Transverse colon (tissue), 4 donors: ENCODE results near the gene IL10RA. TPM values are rescaled to one million over a fixed set of nuclear protein-coding genes. Genes with fewer than 3 reads are reported as not detected.
A peak's percentile ranks its signal among the peaks of the same experiment; 100 is the strongest.

ENCODE experiments used
- DNase-seq: peaks from one replicate; pipeline ENCODE4 v3.0.0-alpha.2; 2019
- H3K27ac ChIP-seq, 4 donors: fragments of 200-600 bp; sonication (generic); 2 replicates each; pipeline ENCODE4 v1.5.1; 2016 to 2018; ENCODE audit warnings: inconsistent platforms in 4 of 4
- H3K27me3 ChIP-seq: fragments of 200-600 bp; sonication (generic); 2 replicates; pipeline ENCODE4 v1.5.1; 2017; ENCODE audit warnings: inconsistent platforms
- H3K36me3 ChIP-seq, 4 donors: fragments of 200-600 bp; sonication (generic); 2 replicates each; pipeline ENCODE4 v1.5.1; 2017 to 2019; ENCODE audit warnings: inconsistent platforms in 4 of 4
- H3K4me1 ChIP-seq, 4 donors: fragments of 200-600 bp; sonication (generic); 2 replicates each; pipeline ENCODE4 v1.5.1; 2017 to 2020; ENCODE audit warnings: inconsistent platforms in 4 of 4
- H3K4me3 ChIP-seq, 4 donors: fragments of 200-600 bp; sonication (generic); 1 replicate in 1 of 4; 2 replicates in 3 of 4; pipeline versions ENCODE4 v1.5.1 to v1.6.1; 2017 to 2019; ENCODE audit warnings: inconsistent platforms in 4 of 4
- H3K9me3 ChIP-seq, 2 donors: fragments of 200-600 bp; sonication (generic); 2 replicates each; pipeline ENCODE4 v1.5.1; 2017 to 2019; ENCODE audit warnings: inconsistent platforms in 2 of 2
- CTCF ChIP-seq, 5 experiments: fragments of 200-600 bp in 3 of 5; fragments of 450-650 bp in 2 of 5; sonication (generic) in 3 of 5; IDR thresholded peaks; 1 replicate in 2 of 5; 2 replicates in 3 of 5; pipeline ENCODE4 v1.5.1; 2016 to 2017; ENCODE audit warnings: antibody characterized with exemption in 5 of 5, inconsistent platforms in 3 of 5, mild to moderate bottlenecking in 2 of 5, moderate library complexity in 1 of 5
- EP300 ChIP-seq: sonication (generic); formaldehyde crosslinking; IDR thresholded peaks from one replicate; pipeline ENCODE4 v1.6.1; 2017; ENCODE audit warnings: antibody characterized with exemption, low read depth
- POLR2A ChIP-seq: fragments of 450-650 bp; IDR thresholded peaks from one replicate; pipeline ENCODE4 v1.6.1; 2016; ENCODE audit warnings: antibody characterized with exemption, mild to moderate bottlenecking, moderate library complexity
- POLR2AphosphoS5 ChIP-seq, 3 donors: sonication (generic); formaldehyde crosslinking; IDR thresholded peaks; one replicate each; pipeline ENCODE4 v1.6.1; 2016; ENCODE audit warnings: antibody characterized with exemption in 3 of 3
- WGBS, 2 donors: methylation state at CpG; one replicate each; pipeline ENCODE4 v1.1.5; 2018; ENCODE audit warnings: low coverage in 1 of 2; 5-methylcytosine and 5-hydroxymethylcytosine counted together
- in situ Hi-C, 4 donors: fragments of 200-750 bp; cut with MboI; loops; one replicate each; pipeline versions ENCODE4 v1.15.0 to v1.15.1; 2017; ENCODE audit warnings: low sequenced_read_pairs in 3 of 4, low pct_ligation_motif_present in 1 of 4, low pct_unique_long_range_greater_than_20kb in 1 of 4
- intact Hi-C: fragments of 100-400 bp; cut with DNase I; formaldehyde crosslinking; loops from one replicate; pipeline ENCODE4 v1.15.1; 2023; ENCODE audit warnings: low total_unique reads
- total RNA-seq, 4 donors: library from RNA; depleted of rRNA; stranded (reverse); fragments of >200 nt; gene quantifications; one replicate each; pipeline ENCODE4 v1.1.0, GENCODE V29; 2016

The IL10RA gene
- total RNA-seq, 4 donors from 2014 or later, result 2.8 to 25.4 (median 18.4) TPM

GRCh38 chr11:118000067-118000849 is 14.1 kb downstream of the IL10RA start:
- WGBS, 2 donors, result 89% methylated on average over 4 of the region's 4 CpGs; no CpG with 5 or more reads in 1 of the 2 donors
- no peak for DNase-seq
- no peak for TF ChIP-seq EP300
- no peak for TF ChIP-seq CTCF (IDR thresholded peaks at IDR 0.05)
- no peak for TF ChIP-seq POLR2A
- no peak for TF ChIP-seq POLR2AphosphoS5 (IDR thresholded peaks at IDR 0.05)

GRCh38 chr11:118000850-118001228 is 14.6 kb downstream of the IL10RA start:
- Histone ChIP-seq H3K9me3 (no peaks in the 10 kb centered on the region), H3K36me3 (no peaks in the 10 kb centered on the region), H3K27ac (peak overlapping the region in 2 of 4 donors; percentile 72 to 82), H3K27me3 (no peaks in the 10 kb centered on the region), H3K4me1 (peaks cover 8 to 21% (median 9%) of the 10 kb centered on the region in 4 donors), H3K4me3 (no peak overlapping the region)
- no peak for DNase-seq
- in situ Hi-C loops (no loop called here), intact Hi-C loops (no loop called here)
- 100% methylated on average over 1 of the region's 1 CpG; no CpG with 5 or more reads in 1 of the 2 donors for WGBS, 2 donors
- TF ChIP-seq CTCF (IDR thresholded peaks at IDR 0.05), result no peak
- TF ChIP-seq POLR2AphosphoS5 (IDR thresholded peaks at IDR 0.05), result no peak
- TF ChIP-seq POLR2A, result peak; percentile 24

More at GRCh38 chr11:118000067-118000849, 14.1 kb downstream of the IL10RA start:
- Histone ChIP-seq H3K9me3 (no peaks in the 10 kb centered on the region), H3K36me3 (no peaks in the 10 kb centered on the region), H3K4me3 (no peak overlapping the region), H3K4me1 (peaks cover 8 to 21% (median 9%) of the 10 kb centered on the region in 4 donors), H3K27ac (peak overlapping the region in 2 of 4 donors; percentile 72 to 82), H3K27me3 (no peaks in the 10 kb centered on the region)
- intact Hi-C loops, result no loop called here
- in situ Hi-C loops, result no loop called here

DNA sequence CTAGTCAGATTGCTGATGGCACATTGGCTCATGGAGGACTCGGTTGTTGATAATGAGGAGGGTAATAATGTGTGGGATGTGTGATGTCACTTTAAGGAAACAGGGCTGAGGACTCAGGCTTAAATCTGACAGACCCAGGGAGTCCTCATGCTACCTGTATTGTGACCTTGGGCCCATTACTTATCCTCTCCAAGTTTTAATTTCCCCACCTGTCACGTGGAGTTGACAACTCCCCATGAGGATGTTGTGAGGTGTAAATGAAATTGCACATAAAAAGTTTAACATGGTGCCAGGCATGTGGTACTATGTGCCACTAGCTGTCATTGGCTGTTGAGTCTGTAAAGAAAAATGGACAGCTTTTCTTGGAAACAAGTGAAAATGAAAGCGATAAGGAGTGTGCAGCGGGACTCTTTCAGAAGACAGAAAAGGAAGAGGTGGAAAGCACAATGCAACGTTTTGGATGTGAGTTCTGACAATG is 15.3 kb downstream of the IL10RA start:
- H3K4me1 ChIP-seq, result peaks cover 8 to 21% (median 9%) of the 10 kb centered on the region in 4 donors
- no peaks in the 10 kb centered on the region for H3K36me3 ChIP-seq
- H3K27me3 ChIP-seq, result no peaks in the 10 kb centered on the region
- H3K27ac ChIP-seq, result peak overlapping the region; percentile 67 to 82 (median 70)
- TF ChIP-seq EP300, result no peak
- TF ChIP-seq POLR2A, result peak; percentile 6
- TF ChIP-seq CTCF (IDR thresholded peaks at IDR 0.05), result no peak
- TF ChIP-seq POLR2AphosphoS5 (IDR thresholded peaks at IDR 0.05), result no peak
- in situ Hi-C loops, result no loop called here
- WGBS, 2 donors, result 55 to 64% methylated on average over 5 of the region's 5 CpGs
- H3K9me3 ChIP-seq, result no peaks in the 10 kb centered on the region
- DNase-seq, result no peak
- intact Hi-C loops, result no loop called here
- H3K4me3 ChIP-seq, result no peak overlapping the region

- in situ Hi-C loops, result no loop called here
- 78 to 85% methylated on average over 2 to 6 of the region's 6 CpGs for WGBS, 2 donors
- Histone ChIP-seq H3K9me3 (no peaks in the 10 kb centered on the region), H3K27ac (peak overlapping the region; percentile 67 to 82 (median 70)), H3K4me1 (peaks cover 8 to 21% (median 9%) of the 10 kb centered on the region in 4 donors), H3K27me3 (no peaks in the 10 kb centered on the region), H3K4me3 (no peak overlapping the region), H3K36me3 (no peaks in the 10 kb centered on the region)
- intact Hi-C loops, result no loop called here
- peak; percentile 9 for DNase-seq
- TF ChIP-seq POLR2A (no peak), EP300 (no peak), POLR2AphosphoS5 (IDR thresholded peaks at IDR 0.05) (no peak), CTCF (IDR thresholded peaks at IDR 0.05) (no peak)
Observed at GRCh38 chr11:118002010-118002540, 15.9 kb downstream of the IL10RA start.
